H7 (cell line): ENCODE results near the gene RANBP3. TPM values are rescaled to one million over a fixed set of nuclear protein-coding genes. Genes with fewer than 3 reads are reported as not detected.

Experiments used
- total RNA-seq: library from RNA; depleted of rRNA; stranded (reverse); fragments of >200 nt; shearing (Covaris generic); gene quantifications from 2 replicates; pipeline ENCODE4 v1.2.3, GENCODE V29; 2014; rRNA removed

The RANBP3 gene
- total RNA-seq, 1 experiment from 2014 or later: 79.7 TPM

Other genes with a start within 250 kb of the RANBP3 start
- 1.5 and 2.2 TPM in 2 replicates for gene PRR22, start 193.4 kb downstream of the RANBP3 start, total RNA-seq
- gene DUS3L, start 187.0 kb downstream of the RANBP3 start, total RNA-seq: 50.8 and 52.4 TPM in 2 replicates
- 8.5 and 8.7 TPM in 2 replicates for gene NRTN, start 173.1 kb downstream of the RANBP3 start, total RNA-seq
- gene FUT6, start 138.4 kb downstream of the RANBP3 start, total RNA-seq: not detected in 2 replicates
- gene FUT3, start 126.7 kb downstream of the RANBP3 start, total RNA-seq: not detected in 2 replicates
- gene FUT5, start 107.6 kb downstream of the RANBP3 start, total RNA-seq: 0.18 TPM in 1 of 2 replicates, not detected in the other
- gene NDUFA11, start 74.3 kb downstream of the RANBP3 start, total RNA-seq: 181 and 244 TPM in 2 replicates
- 2.1 and 3.5 TPM in 2 replicates for gene VMAC, start 73.3 kb downstream of the RANBP3 start, total RNA-seq
- gene CAPS, start 63.9 kb downstream of the RANBP3 start, total RNA-seq: 2.2 and 2.7 TPM in 2 replicates
- 2.9 and 3.8 TPM in 2 replicates for gene RFX2, start 132.4 kb upstream of the RANBP3 start, total RNA-seq
- gene ACSBG2, start 157.5 kb upstream of the RANBP3 start, total RNA-seq: not detected in 2 replicates